ACHN (cell line): ENCODE measurements around the gene ALCAM.
A peak's percentile ranks its signal among the peaks of the same experiment; 100 is the strongest.

ENCODE experiments used
- DNase-seq: peaks from one replicate; pipeline ENCODE4 v3.0.0-alpha.2; 2015
- in situ Hi-C: cut with HindIII; loops from 2 replicates; pipeline ENCODE4 v1.10.0; 2017; ENCODE audit warnings: low sequenced_read_pairs, low pct_ligation_motif_present, low pct_unique_long_range_greater_than_20kb

ALCAM gene

GRCh38 chr3:105353485-105354161 lies 13.1 kb upstream of the ALCAM start:
- in situ Hi-C loops: no loop called here
- peak; percentile 79 for DNase-seq

GRCh38 chr3:105354429-105354828 lies 12.3 kb upstream of the ALCAM start:
- in situ Hi-C loops: no loop called here
- DNase-seq: peak; percentile 32

- DNase-seq: no peak
These were observed 11.2 kb upstream of the ALCAM start for GRCh38 chr3:105355408-105356061.

GRCh38 chr3:105356396-105356795 lies 10.3 kb upstream of the ALCAM start:
- in situ Hi-C loops: no loop called here
- DNase-seq: no peak

More at GRCh38 chr3:105355408-105356061, 11.2 kb upstream of the ALCAM start:
- in situ Hi-C loops: no loop called here

- no peak for DNase-seq
- in situ Hi-C loops: no loop called here
These were observed 9.7 kb upstream of the ALCAM start for GRCh38 chr3:105356988-105357387.

GRCh38 chr3:105359098-105359762 lies 7.5 kb upstream of the ALCAM start:
- in situ Hi-C loops: no loop called here
- no peak for DNase-seq

GRCh38 chr3:105360003-105360402 lies 6.7 kb upstream of the ALCAM start:
- no peak for DNase-seq
- in situ Hi-C loops: no loop called here

GRCh38 chr3:105362021-105362665 lies 4.6 kb upstream of the ALCAM start:
- in situ Hi-C loops: no loop called here
- DNase-seq: peak; percentile 53

GRCh38 chr3:105364128-105364527 lies 2.6 kb upstream of the ALCAM start:
- peak; percentile 78 for DNase-seq
- in situ Hi-C loops: no loop called here

- peak; percentile 60 for DNase-seq
- in situ Hi-C loops: no loop called here
These were observed 1.7 kb upstream of the ALCAM start for GRCh38 chr3:105365081-105365390.

GRCh38 chr3:105365391-105366325 lies 1.1 kb upstream of the ALCAM start:
- DNase-seq: peak; percentile 59
- in situ Hi-C loops: no loop called here

- DNase-seq: no peak
These were observed 325 bp downstream of the ALCAM start for GRCh38 chr3:105367063-105367405.

GRCh38 chr3:105367406-105368213 lies 901 bp downstream of the ALCAM start:
- DNase-seq: peak; percentile 71
- in situ Hi-C loops: no loop called here

More at GRCh38 chr3:105367063-105367405, 325 bp downstream of the ALCAM start:
- in situ Hi-C loops: no loop called here

GRCh38 chr3:105368566-105369499 lies 2.1 kb downstream of the ALCAM start:
- in situ Hi-C loops: no loop called here
- peak; percentile 68 for DNase-seq

- DNase-seq: peak; percentile 76
- in situ Hi-C loops: no loop called here
These were observed 3.0 kb downstream of the ALCAM start for GRCh38 chr3:105369500-105370371.

- DNase-seq: no peak
- in situ Hi-C loops: no loop called here
These were observed 6.7 kb downstream of the ALCAM start for GRCh38 chr3:105373383-105373782.
